ENCODE results near the gene ADGRD2.

DNA sequence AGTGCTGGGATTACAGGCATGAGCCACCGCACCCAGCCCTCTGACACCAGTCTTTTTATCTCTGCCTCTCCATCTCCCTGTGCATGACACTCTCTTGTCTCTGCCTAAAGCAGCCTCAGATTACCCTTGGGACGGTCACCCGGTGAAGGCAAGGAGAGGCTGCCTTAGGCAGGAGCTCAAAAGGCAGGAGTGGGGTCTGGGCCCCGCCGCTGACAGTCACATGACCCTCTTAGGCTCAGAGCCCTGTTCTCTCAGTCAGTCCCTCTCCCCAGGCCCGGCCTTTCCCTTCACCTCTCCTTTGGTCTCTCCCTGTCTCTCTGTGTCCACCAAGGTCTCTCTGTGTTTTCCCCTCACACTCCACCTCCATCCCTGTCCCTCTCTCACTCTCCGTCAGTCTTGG, 22.5 kb downstream of the ADGRD2 start:
- TF ChIP-seq, protein P1, sequence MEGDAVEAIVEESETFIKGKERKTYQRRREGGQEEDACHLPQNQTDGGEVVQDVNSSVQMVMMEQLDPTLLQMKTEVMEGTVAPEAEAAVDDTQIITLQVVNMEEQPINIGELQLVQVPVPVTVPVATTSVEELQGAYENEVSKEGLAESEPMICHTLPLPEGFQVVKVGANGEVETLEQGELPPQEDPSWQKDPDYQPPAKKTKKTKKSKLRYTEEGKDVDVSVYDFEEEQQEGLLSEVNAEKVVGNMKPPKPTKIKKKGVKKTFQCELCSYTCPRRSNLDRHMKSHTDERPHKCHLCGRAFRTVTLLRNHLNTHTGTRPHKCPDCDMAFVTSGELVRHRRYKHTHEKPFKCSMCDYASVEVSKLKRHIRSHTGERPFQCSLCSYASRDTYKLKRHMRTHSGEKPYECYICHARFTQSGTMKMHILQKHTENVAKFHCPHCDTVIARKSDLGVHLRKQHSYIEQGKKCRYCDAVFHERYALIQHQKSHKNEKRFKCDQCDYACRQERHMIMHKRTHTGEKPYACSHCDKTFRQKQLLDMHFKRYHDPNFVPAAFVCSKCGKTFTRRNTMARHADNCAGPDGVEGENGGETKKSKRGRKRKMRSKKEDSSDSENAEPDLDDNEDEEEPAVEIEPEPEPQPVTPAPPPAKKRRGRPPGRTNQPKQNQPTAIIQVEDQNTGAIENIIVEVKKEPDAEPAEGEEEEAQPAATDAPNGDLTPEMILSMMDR (IDR thresholded peaks at IDR 0.05; ENCODE audit: low read depth, low read length, missing input control) = no peak
- TF ChIP-seq, protein P2, sequence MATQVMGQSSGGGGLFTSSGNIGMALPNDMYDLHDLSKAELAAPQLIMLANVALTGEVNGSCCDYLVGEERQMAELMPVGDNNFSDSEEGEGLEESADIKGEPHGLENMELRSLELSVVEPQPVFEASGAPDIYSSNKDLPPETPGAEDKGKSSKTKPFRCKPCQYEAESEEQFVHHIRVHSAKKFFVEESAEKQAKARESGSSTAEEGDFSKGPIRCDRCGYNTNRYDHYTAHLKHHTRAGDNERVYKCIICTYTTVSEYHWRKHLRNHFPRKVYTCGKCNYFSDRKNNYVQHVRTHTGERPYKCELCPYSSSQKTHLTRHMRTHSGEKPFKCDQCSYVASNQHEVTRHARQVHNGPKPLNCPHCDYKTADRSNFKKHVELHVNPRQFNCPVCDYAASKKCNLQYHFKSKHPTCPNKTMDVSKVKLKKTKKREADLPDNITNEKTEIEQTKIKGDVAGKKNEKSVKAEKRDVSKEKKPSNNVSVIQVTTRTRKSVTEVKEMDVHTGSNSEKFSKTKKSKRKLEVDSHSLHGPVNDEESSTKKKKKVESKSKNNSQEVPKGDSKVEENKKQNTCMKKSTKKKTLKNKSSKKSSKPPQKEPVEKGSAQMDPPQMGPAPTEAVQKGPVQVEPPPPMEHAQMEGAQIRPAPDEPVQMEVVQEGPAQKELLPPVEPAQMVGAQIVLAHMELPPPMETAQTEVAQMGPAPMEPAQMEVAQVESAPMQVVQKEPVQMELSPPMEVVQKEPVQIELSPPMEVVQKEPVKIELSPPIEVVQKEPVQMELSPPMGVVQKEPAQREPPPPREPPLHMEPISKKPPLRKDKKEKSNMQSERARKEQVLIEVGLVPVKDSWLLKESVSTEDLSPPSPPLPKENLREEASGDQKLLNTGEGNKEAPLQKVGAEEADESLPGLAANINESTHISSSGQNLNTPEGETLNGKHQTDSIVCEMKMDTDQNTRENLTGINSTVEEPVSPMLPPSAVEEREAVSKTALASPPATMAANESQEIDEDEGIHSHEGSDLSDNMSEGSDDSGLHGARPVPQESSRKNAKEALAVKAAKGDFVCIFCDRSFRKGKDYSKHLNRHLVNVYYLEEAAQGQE (IDR thresholded peaks at IDR 0.05) = no peak
- TF ChIP-seq EGR1 (IDR thresholded peaks at IDR 0.05; ENCODE audit: low read depth in 2 of 2) (no peak), JUND (IDR thresholded peaks at IDR 0.05) (no peak), YY1 (IDR thresholded peaks at IDR 0.05) (no peak), TAF1 (conservative IDR thresholded peaks at IDR 0.05) (no peak), GABPA (IDR thresholded peaks at IDR 0.05 in 1 of 2, conservative IDR thresholded peaks at IDR 0.05 in 1 of 2) (no peak), NR2F2 (IDR thresholded peaks at IDR 0.05) (no peak)
- TF ChIP-seq, protein P3, sequence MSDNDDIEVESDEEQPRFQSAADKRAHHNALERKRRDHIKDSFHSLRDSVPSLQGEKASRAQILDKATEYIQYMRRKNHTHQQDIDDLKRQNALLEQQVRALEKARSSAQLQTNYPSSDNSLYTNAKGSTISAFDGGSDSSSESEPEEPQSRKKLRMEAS (IDR thresholded peaks at IDR 0.05) = no peak
- TF ChIP-seq, protein P4, sequence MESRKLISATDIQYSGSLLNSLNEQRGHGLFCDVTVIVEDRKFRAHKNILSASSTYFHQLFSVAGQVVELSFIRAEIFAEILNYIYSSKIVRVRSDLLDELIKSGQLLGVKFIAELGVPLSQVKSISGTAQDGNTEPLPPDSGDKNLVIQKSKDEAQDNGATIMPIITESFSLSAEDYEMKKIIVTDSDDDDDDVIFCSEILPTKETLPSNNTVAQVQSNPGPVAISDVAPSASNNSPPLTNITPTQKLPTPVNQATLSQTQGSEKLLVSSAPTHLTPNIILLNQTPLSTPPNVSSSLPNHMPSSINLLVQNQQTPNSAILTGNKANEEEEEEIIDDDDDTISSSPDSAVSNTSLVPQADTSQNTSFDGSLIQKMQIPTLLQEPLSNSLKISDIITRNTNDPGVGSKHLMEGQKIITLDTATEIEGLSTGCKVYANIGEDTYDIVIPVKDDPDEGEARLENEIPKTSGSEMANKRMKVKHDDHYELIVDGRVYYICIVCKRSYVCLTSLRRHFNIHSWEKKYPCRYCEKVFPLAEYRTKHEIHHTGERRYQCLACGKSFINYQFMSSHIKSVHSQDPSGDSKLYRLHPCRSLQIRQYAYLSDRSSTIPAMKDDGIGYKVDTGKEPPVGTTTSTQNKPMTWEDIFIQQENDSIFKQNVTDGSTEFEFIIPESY (IDR thresholded peaks at IDR 0.05) = no peak
